Measurements from ENCODE around the gene RASA4B. TPM values are rescaled to one million over a fixed set of nuclear protein-coding genes. Genes with fewer than 3 reads are reported as not detected.

Gene RASA4B
- total RNA-seq, 4 donors from 2014 or later: 10.8 to 59.0 (median 21.2) TPM

- no peak for DNase-seq
- Histone ChIP-seq H3K27ac (no peak overlapping the region), H3K9me3 (no peaks in the 10 kb centered on the region), H3K27me3 (no peaks in the 10 kb centered on the region), H3K36me3 (no peaks in the 10 kb centered on the region), H3K4me3 (no peak overlapping the region), H3K4me1 (no peaks in the 10 kb centered on the region)
- intact Hi-C loops (cut with DNase I; ENCODE audit: low total_unique reads): no loop called here
- TF ChIP-seq POLR2A (IDR thresholded peaks at IDR 0.05): no peak
- TF ChIP-seq, protein P1, sequence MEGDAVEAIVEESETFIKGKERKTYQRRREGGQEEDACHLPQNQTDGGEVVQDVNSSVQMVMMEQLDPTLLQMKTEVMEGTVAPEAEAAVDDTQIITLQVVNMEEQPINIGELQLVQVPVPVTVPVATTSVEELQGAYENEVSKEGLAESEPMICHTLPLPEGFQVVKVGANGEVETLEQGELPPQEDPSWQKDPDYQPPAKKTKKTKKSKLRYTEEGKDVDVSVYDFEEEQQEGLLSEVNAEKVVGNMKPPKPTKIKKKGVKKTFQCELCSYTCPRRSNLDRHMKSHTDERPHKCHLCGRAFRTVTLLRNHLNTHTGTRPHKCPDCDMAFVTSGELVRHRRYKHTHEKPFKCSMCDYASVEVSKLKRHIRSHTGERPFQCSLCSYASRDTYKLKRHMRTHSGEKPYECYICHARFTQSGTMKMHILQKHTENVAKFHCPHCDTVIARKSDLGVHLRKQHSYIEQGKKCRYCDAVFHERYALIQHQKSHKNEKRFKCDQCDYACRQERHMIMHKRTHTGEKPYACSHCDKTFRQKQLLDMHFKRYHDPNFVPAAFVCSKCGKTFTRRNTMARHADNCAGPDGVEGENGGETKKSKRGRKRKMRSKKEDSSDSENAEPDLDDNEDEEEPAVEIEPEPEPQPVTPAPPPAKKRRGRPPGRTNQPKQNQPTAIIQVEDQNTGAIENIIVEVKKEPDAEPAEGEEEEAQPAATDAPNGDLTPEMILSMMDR (IDR thresholded peaks at IDR 0.05): no peak
Measured at GRCh38 chr7:102450242-102450641, 67.3 kb downstream of the RASA4B start.

- DNase-seq: no peak
- no peak overlapping the region for H3K4me3 ChIP-seq
- no peak overlapping the region for H3K27ac ChIP-seq
- H3K4me1 ChIP-seq: no peaks in the 10 kb centered on the region
- H3K36me3 ChIP-seq: no peaks in the 10 kb centered on the region
- H3K9me3 ChIP-seq: no peaks in the 10 kb centered on the region
- TF ChIP-seq POLR2A (IDR thresholded peaks at IDR 0.05): no peak
- TF ChIP-seq, protein P1 (IDR thresholded peaks at IDR 0.05): no peak
- intact Hi-C loops (cut with DNase I; ENCODE audit: low total_unique reads): no loop called here
- no peaks in the 10 kb centered on the region for H3K27me3 ChIP-seq
Measured at GRCh38 chr7:102449136-102449535, 68.4 kb downstream of the RASA4B start.

GRCh38 chr7:102447311-102447710 is 70.3 kb downstream of the RASA4B start:
- intact Hi-C loops (cut with DNase I; ENCODE audit: low total_unique reads): no loop called here
- DNase-seq: no peak
- no peaks in the 10 kb centered on the region for H3K4me1 ChIP-seq
- no peaks in the 10 kb centered on the region for H3K9me3 ChIP-seq
- H3K36me3 ChIP-seq: no peaks in the 10 kb centered on the region
- no peak overlapping the region for H3K4me3 ChIP-seq
- TF ChIP-seq, protein P1 (IDR thresholded peaks at IDR 0.05): no peak
- no peak for TF ChIP-seq POLR2A (IDR thresholded peaks at IDR 0.05)
- H3K27ac ChIP-seq: no peak overlapping the region
- no peaks in the 10 kb centered on the region for H3K27me3 ChIP-seq

- Histone ChIP-seq H3K4me1 (no peaks in the 10 kb centered on the region), H3K27me3 (no peaks in the 10 kb centered on the region), H3K36me3 (no peaks in the 10 kb centered on the region), H3K4me3 (no peak overlapping the region), H3K9me3 (no peaks in the 10 kb centered on the region), H3K27ac (no peak overlapping the region)
- intact Hi-C loops (cut with DNase I; ENCODE audit: low total_unique reads): no loop called here
- no peak for DNase-seq
- TF ChIP-seq POLR2A (IDR thresholded peaks at IDR 0.05): no peak
- TF ChIP-seq, protein P1 (IDR thresholded peaks at IDR 0.05): no peak
Measured at GRCh38 chr7:102446387-102447156, 71.0 kb downstream of the RASA4B start.

GRCh38 chr7:102445674-102446071 is 71.9 kb downstream of the RASA4B start:
- intact Hi-C loops (cut with DNase I; ENCODE audit: low total_unique reads): no loop called here
- no peak for TF ChIP-seq POLR2A (IDR thresholded peaks at IDR 0.05)
- TF ChIP-seq, protein P1 (IDR thresholded peaks at IDR 0.05): no peak
- no peaks in the 10 kb centered on the region for H3K9me3 ChIP-seq
- no peaks in the 10 kb centered on the region for H3K36me3 ChIP-seq
- H3K27ac ChIP-seq: no peak overlapping the region
- H3K4me3 ChIP-seq: no peak overlapping the region
- H3K4me1 ChIP-seq: no peaks in the 10 kb centered on the region
- no peaks in the 10 kb centered on the region for H3K27me3 ChIP-seq
- no peak for DNase-seq

Data from uterus (tissue), 4 donors.